ENCODE results near the gene SNU13.

DNA sequence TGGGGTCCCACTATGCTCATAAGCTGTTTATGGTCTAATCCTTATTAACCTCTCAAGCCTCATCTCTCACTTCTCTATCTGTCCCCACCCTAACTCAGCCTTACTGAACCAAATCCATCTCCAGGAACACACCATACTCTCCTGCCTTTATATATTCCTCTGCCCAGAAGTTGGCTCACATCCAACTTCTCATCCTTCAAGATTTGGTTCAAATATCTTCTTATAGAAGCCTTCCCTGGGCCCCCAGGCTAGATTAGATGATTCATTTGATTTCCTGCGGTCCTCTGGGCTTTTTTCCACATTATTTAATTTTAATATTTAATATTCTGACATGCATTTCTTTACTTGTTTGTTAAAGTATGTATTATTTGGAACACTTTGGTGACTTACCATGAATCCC lies 33.8 kb upstream of the SNU13 start:
- TF ChIP-seq POLR2AphosphoS5 (IDR thresholded peaks at IDR 0.05) = no peak
- TF ChIP-seq, protein P1, sequence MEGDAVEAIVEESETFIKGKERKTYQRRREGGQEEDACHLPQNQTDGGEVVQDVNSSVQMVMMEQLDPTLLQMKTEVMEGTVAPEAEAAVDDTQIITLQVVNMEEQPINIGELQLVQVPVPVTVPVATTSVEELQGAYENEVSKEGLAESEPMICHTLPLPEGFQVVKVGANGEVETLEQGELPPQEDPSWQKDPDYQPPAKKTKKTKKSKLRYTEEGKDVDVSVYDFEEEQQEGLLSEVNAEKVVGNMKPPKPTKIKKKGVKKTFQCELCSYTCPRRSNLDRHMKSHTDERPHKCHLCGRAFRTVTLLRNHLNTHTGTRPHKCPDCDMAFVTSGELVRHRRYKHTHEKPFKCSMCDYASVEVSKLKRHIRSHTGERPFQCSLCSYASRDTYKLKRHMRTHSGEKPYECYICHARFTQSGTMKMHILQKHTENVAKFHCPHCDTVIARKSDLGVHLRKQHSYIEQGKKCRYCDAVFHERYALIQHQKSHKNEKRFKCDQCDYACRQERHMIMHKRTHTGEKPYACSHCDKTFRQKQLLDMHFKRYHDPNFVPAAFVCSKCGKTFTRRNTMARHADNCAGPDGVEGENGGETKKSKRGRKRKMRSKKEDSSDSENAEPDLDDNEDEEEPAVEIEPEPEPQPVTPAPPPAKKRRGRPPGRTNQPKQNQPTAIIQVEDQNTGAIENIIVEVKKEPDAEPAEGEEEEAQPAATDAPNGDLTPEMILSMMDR (IDR thresholded peaks at IDR 0.05) = no peak

All from prostate gland (tissue), 2 donors.